GM23338 (cell line): Measurements from ENCODE around the gene CCIN. TPM values are rescaled to one million over a fixed set of nuclear protein-coding genes. Genes with fewer than 3 reads are reported as not detected.

ENCODE experiments used
- ATAC-seq: fragments of 200-7000 bp; cut with Tn5 transposase; 3 replicates; pipeline ENCODE4 v1.9.1; 2020
- DNase-seq: peaks from one replicate; pipeline ENCODE4 v3.0.0-alpha.2; 2015; ENCODE audit warnings: low spot score
- H2AFZ ChIP-seq: fragments of 200-600 bp; sonication (generic); 2 replicates; pipeline ENCODE4 v1.8.0; 2016; ENCODE audit warnings: antibody characterized with exemption, mild to moderate bottlenecking, moderate library complexity
- H3F3A ChIP-seq: fragments of 200-600 bp; sonication (generic); replicated peaks from 2 replicates; pipeline ENCODE4 v1.8.0; 2017; ENCODE audit warnings: antibody characterized with exemption, mixed run types, low read depth
- H3K27ac ChIP-seq: fragments of 200-600 bp; sonication (generic); 2 replicates; pipeline ENCODE4 v1.6.1; 2016; ENCODE audit warnings: low read depth
- H3K27me3 ChIP-seq: fragments of 200-600 bp; sonication (generic); 2 replicates; pipeline ENCODE4 v1.8.0; 2016; ENCODE audit warnings: mild to moderate bottlenecking, mixed run types, moderate library complexity; ENCODE audit not compliant: insufficient read depth
- H3K36me3 ChIP-seq: fragments of 200-600 bp; sonication (generic); 2 replicates; pipeline ENCODE4 v1.8.0; 2016; ENCODE audit warnings: mild to moderate bottlenecking; ENCODE audit not compliant: insufficient read depth
- H3K4me1 ChIP-seq: fragments of 200-600 bp; sonication (generic); 2 replicates; pipeline ENCODE4 v1.8.0; 2016; ENCODE audit warnings: mild to moderate bottlenecking, moderate library complexity; ENCODE audit not compliant: insufficient read depth
- H3K4me2 ChIP-seq: fragments of 200-600 bp; sonication (generic); 2 replicates; pipeline ENCODE4 v1.7.1; 2017; ENCODE audit warnings: mixed run types
- H3K4me3 ChIP-seq: fragments of 200-600 bp; sonication (generic); 2 replicates; pipeline ENCODE4 v1.6.1; 2016; ENCODE audit warnings: mixed run types
- H3K79me2 ChIP-seq: fragments of 200-600 bp; sonication (generic); replicated peaks from 2 replicates; pipeline ENCODE4 v1.8.0; 2017; ENCODE audit warnings: mild to moderate bottlenecking; ENCODE audit not compliant: insufficient read depth
- H3K9me2 ChIP-seq: fragments of 200-600 bp; sonication (generic); 2 replicates; pipeline ENCODE4 v1.8.0; 2017; ENCODE audit not compliant: insufficient read depth
- H4K20me1 ChIP-seq: fragments of 200-600 bp; sonication (generic); replicated peaks from 2 replicates; pipeline ENCODE4 v1.8.0; 2017; ENCODE audit warnings: mild to moderate bottlenecking; ENCODE audit not compliant: insufficient read depth
- H3K27ac Mint-ChIP-seq: 2 replicates; pipeline ENCODE4 v1.8.0; 2020; ENCODE audit warnings: inconsistent platforms, mild to moderate bottlenecking, moderate library complexity, mixed read lengths
- H3K27me3 Mint-ChIP-seq: 3 replicates; pipeline ENCODE4 v1.8.0; 2022; ENCODE audit warnings: low read depth, mild to moderate bottlenecking, moderate library complexity, mixed read lengths, inconsistent platforms; ENCODE audit not compliant: insufficient read depth, poor library complexity
- H3K36me3 Mint-ChIP-seq: 3 replicates; pipeline ENCODE4 v1.8.0; 2021; ENCODE audit warnings: low read depth, mild to moderate bottlenecking, inconsistent platforms, moderate library complexity, mixed read lengths
- H3K4me1 Mint-ChIP-seq: 3 replicates; pipeline ENCODE4 v1.8.0; 2020; ENCODE audit warnings: mild to moderate bottlenecking, inconsistent platforms, mixed read lengths
- H3K4me3 Mint-ChIP-seq: 3 replicates; pipeline ENCODE4 v1.8.0; 2021; ENCODE audit warnings: moderate library complexity, mild to moderate bottlenecking, inconsistent platforms, mixed read lengths
- H3K9me3 Mint-ChIP-seq: 3 replicates; pipeline ENCODE4 v1.8.0; 2020; ENCODE audit warnings: moderate library complexity, mild to moderate bottlenecking, inconsistent platforms, mixed read lengths
- CREB1 ChIP-seq: fragments of 250-450 bp; sonication (Bioruptor Pico); IDR thresholded peaks from 2 replicates; pipeline ENCODE4 v1.5.0; 2020; ENCODE audit warnings: low read depth, mild to moderate bottlenecking, moderate library complexity
- CTCF ChIP-seq, 2 experiments: fragments of 200-600 bp in 1 of 2; sonication (generic) in 1 of 2; conservative IDR thresholded peaks; 2 replicates each; pipeline versions ENCODE4 v1.5.1 to v1.6.1; 2016 to 2017; ENCODE audit warnings: antibody characterized with exemption in 2 of 2, low read depth in 2 of 2, mild to moderate bottlenecking in 2 of 2, moderate library complexity in 1 of 2
- ETS1 ChIP-seq: IDR thresholded peaks from 2 replicates; pipeline ENCODE4 v1.6.1; 2016; ENCODE audit warnings: antibody characterized with exemption
- EZH2 ChIP-seq: fragments of 200-600 bp; sonication (generic); IDR thresholded peaks from one replicate; pipeline ENCODE4 v1.8.0; 2017; ENCODE audit warnings: antibody characterized with exemption, mild to moderate bottlenecking, low read depth; ENCODE audit not compliant: unreplicated experiment
- EZH2phosphoT487 ChIP-seq: fragments of 200-600 bp; sonication (generic); IDR thresholded peaks from one replicate; pipeline ENCODE4 v1.8.1; 2018; ENCODE audit warnings: antibody characterized with exemption; ENCODE audit not compliant: unreplicated experiment
- JUNB ChIP-seq: IDR thresholded peaks from one replicate; pipeline ENCODE4 v1.6.1; 2016; ENCODE audit warnings: antibody characterized with exemption; ENCODE audit not compliant: unreplicated experiment
- NANOG ChIP-seq: IDR thresholded peaks from 2 replicates; pipeline ENCODE4 v1.6.1; 2016; ENCODE audit warnings: antibody characterized with exemption, borderline replicate concordance
- POLR2AphosphoS5 ChIP-seq: IDR thresholded peaks from 2 replicates; pipeline ENCODE4 v1.6.1; 2016; ENCODE audit warnings: antibody characterized with exemption, low read depth
- REST ChIP-seq: IDR thresholded peaks from one replicate; pipeline ENCODE4 v1.6.1; 2018; ENCODE audit warnings: antibody characterized with exemption; ENCODE audit not compliant: unreplicated experiment
- STAT1 ChIP-seq: IDR thresholded peaks from one replicate; pipeline ENCODE4 v1.6.1; 2016; ENCODE audit warnings: antibody characterized with exemption; ENCODE audit not compliant: unreplicated experiment
- ZNF114 ChIP-seq: fragments of 250-450 bp; sonication (Bioruptor Pico); IDR thresholded peaks from 2 replicates; pipeline ENCODE4 v1.5.0; 2020; ENCODE audit warnings: mild to moderate bottlenecking, moderate library complexity
- ZNF331 ChIP-seq: fragments of 250-450 bp; sonication (Bioruptor Pico); IDR thresholded peaks from 2 replicates; pipeline ENCODE4 v1.5.0; 2020; ENCODE audit warnings: low read depth, mild to moderate bottlenecking, moderate library complexity
- ZNF462 ChIP-seq: fragments of 250-450 bp; sonication (Bioruptor Pico); IDR thresholded peaks from 2 replicates; pipeline ENCODE4 v1.5.0; 2020; ENCODE audit warnings: mild to moderate bottlenecking, moderate library complexity
- polyA plus RNA-seq: library from polyadenylated mRNA; unstranded; fragments of >200 nt; fragmentation: Nextera tagmentation; extraction: Ambion mirVana; gene quantifications from 2 replicates; pipeline ENCODE4 v1.2.1, GENCODE V29; 2016
- total RNA-seq: library from RNA; depleted of rRNA; stranded (reverse); fragments of >200 nt; shearing (Covaris generic); gene quantifications from 2 replicates; pipeline ENCODE4 v1.2.3, GENCODE V29; 2014

CCIN gene
- total and polyA plus RNA-seq, 2 experiments from 2014 or later, result 0.14 TPM; not detected in 1

GRCh38 chr9:36166168-36166927 lies 2.8 kb upstream of the CCIN start:
- H3K4me2 ChIP-seq, result peak overlapping the region; percentile 64
- peak; percentile 81 to 89 for TF ChIP-seq CTCF (conservative IDR thresholded peaks at IDR 0.05; ENCODE audit: low read depth in 2 of 2)
- TF ChIP-seq STAT1, result no peak
- no peak for TF ChIP-seq ZNF462 (CRISPR knock-in tag)
- no peak for TF ChIP-seq ZNF331
- TF ChIP-seq EZH2phosphoT487, result no peak
- no peak for TF ChIP-seq EZH2
- no peak for TF ChIP-seq ZNF114 (CRISPR knock-in tag)
- no peak for TF ChIP-seq POLR2AphosphoS5
- TF ChIP-seq NANOG, result no peak
- TF ChIP-seq REST, result no peak
- TF ChIP-seq JUNB, result no peak
- no peak for TF ChIP-seq ETS1
- 0 out of 2 replicates have a peak, but pooled peaks have one; percentile 21 for TF ChIP-seq CREB1 (CRISPR knock-in tag)
- ATAC-seq (peak; percentile 75), DNase-seq (peak; percentile 87)
- H3F3A ChIP-seq, result peaks cover 7% of the 10 kb centered on the region; the same call in 1 of the 2 replicates
- H3K4me1 Mint-ChIP-seq, result peaks cover 41% of the 10 kb centered on the region
- H4K20me1 ChIP-seq, result no peaks in the 10 kb centered on the region
- peak overlapping the region; percentile 87 for H2AFZ ChIP-seq
- no peaks in the 10 kb centered on the region for H3K36me3 ChIP-seq
- H3K9me2 ChIP-seq, result peaks cover 3% of the 10 kb centered on the region; the same call in 1 of the 2 replicates
- no peaks in the 10 kb centered on the region for H3K27me3 ChIP-seq
- H3K4me1 ChIP-seq, result peaks cover 27% of the 10 kb centered on the region
- H3K9me3 Mint-ChIP-seq, result no peaks in the 10 kb centered on the region; the same call in 1 of the 3 replicates
- H3K79me2 ChIP-seq, result no peaks in the 10 kb centered on the region
- peaks cover 18% of the 10 kb centered on the region for H3K27me3 Mint-ChIP-seq
- peak overlapping the region; percentile 57 for H3K4me3 ChIP-seq
- H3K27ac ChIP-seq, result no peak overlapping the region
- H3K36me3 Mint-ChIP-seq, result peaks cover 3% of the 10 kb centered on the region; the same call in 2 of the 3 replicates
- H3K4me3 Mint-ChIP-seq, result peak overlapping the region; percentile 67
- H3K27ac Mint-ChIP-seq, result no peak overlapping the region
